ENCODE results near the gene AGRP. TPM values are rescaled to one million over a fixed set of nuclear protein-coding genes. Genes with fewer than 3 reads are reported as not detected.

Gene AGRP
- total RNA-seq, 1 experiment from 2014 or later = not detected

DNA sequence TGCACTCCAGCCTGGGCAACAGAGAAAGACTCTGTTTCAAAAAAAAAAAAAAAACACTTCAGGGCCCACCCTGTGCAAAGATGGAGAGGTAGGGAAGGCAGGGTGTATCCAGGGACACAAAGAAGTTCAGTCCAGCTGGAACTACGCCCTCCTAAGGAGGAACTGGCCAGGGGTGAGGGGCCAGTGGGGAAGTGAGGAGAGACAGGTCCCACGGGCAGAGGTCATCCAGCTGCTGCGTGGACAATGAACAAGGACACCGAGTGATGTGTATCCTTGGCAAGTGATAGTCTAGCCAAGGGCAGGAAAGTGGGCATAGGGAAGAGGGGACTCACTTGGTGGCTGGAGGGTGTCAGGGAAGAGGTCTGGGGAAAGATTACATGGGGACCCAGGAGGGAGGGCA is 35.9 kb upstream of the AGRP start:
- H3K4me1 Mint-ChIP-seq = peaks cover 2 to 5% of the 10 kb centered on the region in 2 experiments; a peak in 2 of 4 replicates
- no peak overlapping the region for H3K14ac ChIP-seq (ENCODE audit: insufficient read depth, low read length)
- H3K36me3 Mint-ChIP-seq (ENCODE audit: insufficient read depth in 1 of 3, low read depth in 3 of 3) = no peaks in the 10 kb centered on the region
- no peak overlapping the region for H3K9ac ChIP-seq (ENCODE audit: extremely low read depth, insufficient read length, low read length)
- H3K79me2 ChIP-seq (ENCODE audit: insufficient read depth, low read length) = no peaks in the 10 kb centered on the region
- peaks cover 3 to 4% of the 10 kb centered on the region in 2 experiments; a peak in 3 of 5 replicates for H3K9me3 Mint-ChIP-seq
- H2BK12ac ChIP-seq (ENCODE audit: insufficient read length, low read depth, low read length) = no peak overlapping the region
- no peak for DNase-seq
- H3K27ac Mint-ChIP-seq = no peak overlapping the region
- no peaks in the 10 kb centered on the region for H4K20me1 ChIP-seq (ENCODE audit: control insufficient read depth, insufficient read depth, insufficient read length)
- H3K23ac ChIP-seq (ENCODE audit: insufficient read length, low read depth, low read length) = no peak overlapping the region
- H2BK20ac ChIP-seq (ENCODE audit: low read depth, low read length, poor library complexity, severe bottlenecking) = no peak overlapping the region
- no peak overlapping the region for H2BK120ac ChIP-seq (ENCODE audit: low read depth, low read length, poor library complexity, severe bottlenecking)
- no CpG with 5 or more reads among the region's 4 CpGs for WGBS (ENCODE audit: extremely low coverage, insufficient read length, low lambda C conversion rate)
- H3K9me3 ChIP-seq (ENCODE audit: control insufficient read depth, low read depth, low read length) = no peaks in the 10 kb centered on the region
- no peak overlapping the region for H3K4me3 Mint-ChIP-seq
- no peak overlapping the region for H2BK5ac ChIP-seq (ENCODE audit: insufficient read length, low read length)
- no peak overlapping the region for H4K91ac ChIP-seq (ENCODE audit: insufficient read length, low read depth, low read length)
- H2BK15ac ChIP-seq (ENCODE audit: low read depth, low read length) = no peak overlapping the region
- no peaks in the 10 kb centered on the region for H3K23me2 ChIP-seq (ENCODE audit: insufficient read length, low read depth, low read length, poor library complexity, severe bottlenecking)
- TF ChIP-seq, protein P1, sequence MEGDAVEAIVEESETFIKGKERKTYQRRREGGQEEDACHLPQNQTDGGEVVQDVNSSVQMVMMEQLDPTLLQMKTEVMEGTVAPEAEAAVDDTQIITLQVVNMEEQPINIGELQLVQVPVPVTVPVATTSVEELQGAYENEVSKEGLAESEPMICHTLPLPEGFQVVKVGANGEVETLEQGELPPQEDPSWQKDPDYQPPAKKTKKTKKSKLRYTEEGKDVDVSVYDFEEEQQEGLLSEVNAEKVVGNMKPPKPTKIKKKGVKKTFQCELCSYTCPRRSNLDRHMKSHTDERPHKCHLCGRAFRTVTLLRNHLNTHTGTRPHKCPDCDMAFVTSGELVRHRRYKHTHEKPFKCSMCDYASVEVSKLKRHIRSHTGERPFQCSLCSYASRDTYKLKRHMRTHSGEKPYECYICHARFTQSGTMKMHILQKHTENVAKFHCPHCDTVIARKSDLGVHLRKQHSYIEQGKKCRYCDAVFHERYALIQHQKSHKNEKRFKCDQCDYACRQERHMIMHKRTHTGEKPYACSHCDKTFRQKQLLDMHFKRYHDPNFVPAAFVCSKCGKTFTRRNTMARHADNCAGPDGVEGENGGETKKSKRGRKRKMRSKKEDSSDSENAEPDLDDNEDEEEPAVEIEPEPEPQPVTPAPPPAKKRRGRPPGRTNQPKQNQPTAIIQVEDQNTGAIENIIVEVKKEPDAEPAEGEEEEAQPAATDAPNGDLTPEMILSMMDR (conservative IDR thresholded peaks at IDR 0.05) = no peak
- no peak overlapping the region for H2AK5ac ChIP-seq (ENCODE audit: insufficient read length, low read length)
- peaks cover 81% of the 10 kb centered on the region for H3K27me3 Mint-ChIP-seq (ENCODE audit: low read depth)
- no peak overlapping the region for H3K4ac ChIP-seq (ENCODE audit: low read depth, low read length)
- H3K4me1 ChIP-seq (ENCODE audit: insufficient read depth, low read length) = no peaks in the 10 kb centered on the region
- no peak overlapping the region for H4K5ac ChIP-seq (ENCODE audit: insufficient read length, low read depth, low read length)
- H3K79me1 ChIP-seq (ENCODE audit: insufficient read depth, low read depth, low read length, poor library complexity, severe bottlenecking) = no peaks in the 10 kb centered on the region
- H3K4me2 ChIP-seq (ENCODE audit: insufficient read depth, insufficient read length, low read length) = no peak overlapping the region
- no peak overlapping the region for H4K8ac ChIP-seq (replicated peaks; ENCODE audit: insufficient read length, low read depth, low read length)
- no peak overlapping the region for H3K18ac ChIP-seq (ENCODE audit: insufficient read length, low read depth, low read length)
- no peaks in the 10 kb centered on the region; the same call in 1 of the 2 replicates for H3K27me3 ChIP-seq (ENCODE audit: insufficient read depth, low read length)
- no peak overlapping the region for H3K27ac ChIP-seq (ENCODE audit: insufficient read length, low read depth, low read length)
- H3T11ph ChIP-seq (ENCODE audit: low read length) = no peak overlapping the region
- H2AFZ ChIP-seq (ENCODE audit: low read length) = no peak overlapping the region
- H3K56ac ChIP-seq (ENCODE audit: insufficient read length, low read depth, low read length) = no peak overlapping the region
